GM19397 (cell line): ENCODE measurements around the gene PEX7.
"Not testable (repeated sequence)": the region's sequence is repeated elsewhere in the genome, so short reads cannot be mapped to it uniquely, and the experiment has no call there.

Experiments used
- ATAC-seq: cut with Tn5 transposase; IDR thresholded peaks from one replicate; pipeline ENCODE4 v1.9.1; 2021; ENCODE audit warnings: mild to moderate bottlenecking, moderate library complexity; ENCODE audit not compliant: unreplicated experiment

PEX7 gene

DNA sequence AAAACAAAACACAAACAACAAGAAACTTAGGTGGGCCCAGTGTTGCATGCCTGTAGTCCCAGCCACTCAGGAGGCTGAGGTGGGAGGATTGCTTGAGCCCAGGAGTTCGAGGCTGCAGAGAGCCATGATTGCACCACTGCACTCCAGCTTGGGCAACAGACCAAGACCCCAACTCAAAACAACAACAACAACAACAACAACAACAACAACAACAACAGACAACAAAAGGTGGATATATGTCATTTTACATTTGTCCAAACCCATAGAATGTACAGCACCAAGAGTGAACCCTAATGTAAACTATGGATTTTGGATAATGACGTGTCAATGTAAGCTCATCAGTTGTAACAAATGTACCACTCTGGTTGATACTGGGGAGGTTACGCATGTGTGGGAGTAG lies 127.6 kb downstream of the PEX7 start:
- not testable (repeated sequence) for ATAC-seq

DNA sequence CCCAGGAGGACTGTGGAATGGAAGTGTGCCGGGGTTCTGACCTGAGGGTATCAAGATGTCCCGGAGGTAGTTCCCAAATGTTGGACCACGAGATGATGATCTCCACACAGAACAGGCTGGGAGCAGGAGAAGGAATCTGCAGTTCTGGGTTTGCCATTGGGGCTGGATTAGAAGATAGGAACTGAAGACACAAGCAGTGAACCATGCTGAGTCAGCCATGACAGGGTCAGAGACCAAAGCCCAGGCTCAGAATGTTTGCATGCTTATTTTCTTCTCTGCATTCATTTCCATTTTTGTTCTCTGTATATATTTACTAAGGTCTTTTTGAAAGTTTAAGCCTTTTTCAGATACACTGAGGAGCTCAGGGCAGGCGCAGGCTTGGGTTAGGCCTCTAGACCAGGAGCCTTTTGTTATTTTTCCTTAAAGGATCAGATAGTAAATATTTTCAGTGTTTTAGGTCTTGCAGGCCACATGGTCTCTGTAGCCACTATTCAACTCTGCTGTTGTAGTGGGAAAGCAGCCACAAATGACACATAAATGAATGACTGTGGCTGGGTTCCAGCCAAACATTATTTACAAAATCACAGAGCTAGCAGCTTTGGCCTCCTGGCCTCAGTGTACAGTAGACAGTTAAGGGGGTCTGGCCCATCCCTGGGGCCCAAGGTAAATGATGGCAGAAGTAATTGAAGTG lies 128.2 kb downstream of the PEX7 start:
- ATAC-seq: no peak

DNA sequence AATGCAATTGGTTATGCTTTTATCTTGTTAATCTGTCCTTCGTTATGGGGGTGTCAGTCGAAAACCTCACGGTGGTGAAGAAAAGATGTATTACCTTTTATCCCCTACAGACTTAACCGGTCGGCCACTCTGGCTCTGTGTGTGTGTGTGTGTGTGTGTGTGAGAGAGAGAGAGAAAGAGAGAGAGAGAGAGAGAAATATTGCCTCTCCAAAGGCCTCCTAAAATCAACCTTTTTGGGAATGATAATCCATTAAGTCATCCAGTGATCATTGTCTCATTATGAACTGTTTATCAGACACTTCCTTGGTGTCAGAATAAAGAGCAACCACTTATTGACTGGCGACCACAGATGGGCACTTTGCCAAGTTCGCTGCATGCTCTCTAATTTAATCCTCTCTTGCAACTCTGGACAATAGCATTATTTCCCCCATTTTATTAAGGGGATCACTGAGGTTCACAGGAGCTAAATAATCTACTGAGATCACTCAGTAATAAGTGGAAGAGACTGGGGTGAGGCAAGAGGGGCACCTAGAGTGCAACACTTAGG lies 130.4 kb downstream of the PEX7 start:
- no peak for ATAC-seq

DNA sequence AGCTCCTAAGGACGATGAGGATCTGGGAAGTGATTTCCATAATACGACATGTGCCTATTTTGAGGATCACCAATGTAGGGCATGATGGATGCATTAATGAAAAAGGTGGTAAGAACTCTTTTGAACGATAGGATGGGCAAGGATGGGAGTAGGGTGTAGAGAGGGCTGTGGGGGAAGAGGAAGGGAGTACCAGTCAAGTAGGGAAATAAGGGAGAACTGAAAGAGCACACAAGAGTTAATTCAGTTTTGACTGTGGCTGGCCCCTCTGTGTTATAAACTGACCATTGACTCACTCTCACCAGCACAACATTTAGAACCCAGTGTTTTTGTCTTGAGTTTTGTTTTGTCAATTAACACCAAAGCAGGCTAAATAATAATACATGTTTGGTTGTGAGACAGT lies 132.7 kb downstream of the PEX7 start:
- no peak for ATAC-seq

DNA sequence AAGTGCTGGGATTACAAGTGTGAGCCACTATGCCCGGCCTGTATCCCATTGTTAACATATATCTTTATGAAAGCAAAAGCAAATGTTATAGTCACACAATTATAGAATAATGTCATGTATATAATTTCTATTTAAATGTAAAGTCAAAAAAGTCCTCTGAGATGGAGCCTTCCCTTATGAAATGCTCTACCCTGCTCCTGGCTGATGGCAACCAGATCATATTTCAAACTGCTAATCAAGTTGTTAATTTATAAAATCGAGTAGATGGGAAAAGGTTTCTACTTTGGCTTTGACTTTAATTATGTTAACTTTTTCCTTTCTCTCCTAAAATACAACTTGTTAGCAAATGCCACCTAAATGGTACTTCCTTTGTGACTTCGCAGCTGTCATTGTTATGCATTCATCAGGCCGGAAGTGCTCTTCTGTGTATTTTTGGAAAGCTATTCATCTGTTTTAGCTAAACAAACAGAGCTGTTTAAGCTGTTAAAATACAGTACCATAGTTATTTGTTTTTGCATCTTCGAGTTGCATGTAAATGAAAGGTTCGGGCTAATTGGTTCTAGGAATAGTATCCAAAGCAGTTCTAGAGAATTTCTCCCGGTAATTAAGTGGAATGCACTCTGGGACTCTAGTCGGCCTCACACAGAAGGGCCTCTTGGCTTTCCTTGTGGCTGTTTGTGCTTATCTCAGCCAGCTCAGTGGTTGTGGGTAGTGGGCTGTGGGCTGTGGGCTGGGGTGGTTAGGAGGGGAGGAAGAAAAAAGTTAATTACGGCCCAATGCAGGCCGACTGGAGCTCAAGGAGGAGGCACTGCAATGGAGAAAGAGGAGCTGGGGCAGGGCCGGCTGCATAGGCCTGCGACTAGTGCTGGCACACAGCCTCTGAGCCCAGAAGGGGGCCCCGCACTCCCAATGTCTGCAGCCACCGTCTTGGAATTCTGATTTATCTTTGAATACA lies 134.5 kb downstream of the PEX7 start:
- no peak for ATAC-seq

DNA sequence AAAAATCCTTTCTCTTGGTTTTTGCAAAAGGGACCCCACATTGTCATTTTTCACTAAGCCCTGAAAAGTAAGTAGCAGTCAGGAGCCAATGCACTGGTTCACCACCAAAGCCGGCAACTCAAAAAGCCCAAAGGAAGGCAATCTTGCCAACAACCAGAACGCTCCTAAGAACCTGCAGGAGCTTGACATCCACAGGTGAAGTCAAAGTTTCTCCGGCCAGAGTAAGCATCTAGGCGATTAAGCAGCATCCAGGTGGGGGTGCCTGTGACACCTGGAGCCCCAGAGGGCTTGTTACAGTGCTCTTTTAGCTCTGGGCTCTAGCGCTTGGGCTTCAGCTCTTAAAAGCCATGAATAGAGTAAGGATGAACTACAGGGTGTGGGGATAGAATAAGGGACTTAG lies 135.8 kb downstream of the PEX7 start:
- no peak for ATAC-seq

DNA sequence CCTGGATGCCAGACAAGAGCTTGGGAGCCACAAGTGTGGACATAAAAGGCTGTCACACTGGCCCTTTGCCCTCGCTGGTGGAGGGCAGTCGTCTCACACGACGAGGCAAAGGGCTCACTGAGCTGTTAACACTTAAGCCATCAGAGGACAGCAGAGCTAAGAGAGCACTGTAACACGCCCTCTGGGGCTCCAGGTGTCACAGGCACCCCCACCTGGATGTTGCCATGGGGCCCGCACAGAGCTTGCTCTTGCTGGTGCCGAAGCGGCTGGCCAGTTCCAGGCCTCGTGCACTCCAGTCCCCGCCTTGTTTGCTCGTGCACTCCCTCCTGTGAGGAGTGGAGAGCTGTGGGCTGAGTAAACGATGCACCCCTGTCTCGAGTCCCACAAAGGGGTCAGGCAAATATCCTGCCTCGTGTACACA lies 137.1 kb downstream of the PEX7 start:
- ATAC-seq: no peak

DNA sequence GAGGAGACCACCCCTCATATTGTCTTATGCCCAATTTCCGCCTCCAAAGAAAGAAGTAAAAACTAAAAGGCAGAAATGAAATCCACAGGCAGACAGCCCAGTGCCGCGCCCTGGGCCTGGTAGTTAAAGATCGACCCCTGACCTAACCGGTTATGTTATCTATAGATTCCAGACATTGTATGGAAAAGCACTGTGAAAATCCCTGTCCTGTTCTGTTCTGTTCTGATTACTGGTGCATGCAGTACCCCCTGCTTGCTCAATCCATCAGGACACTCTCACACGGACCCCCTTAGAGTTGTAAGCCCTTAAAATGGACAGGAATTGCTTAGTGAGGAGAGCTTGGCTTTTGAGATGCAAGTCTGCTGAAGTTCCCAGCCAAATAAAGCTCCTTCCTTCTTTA lies 137.5 kb downstream of the PEX7 start:
- not testable (repeated sequence) for ATAC-seq

DNA sequence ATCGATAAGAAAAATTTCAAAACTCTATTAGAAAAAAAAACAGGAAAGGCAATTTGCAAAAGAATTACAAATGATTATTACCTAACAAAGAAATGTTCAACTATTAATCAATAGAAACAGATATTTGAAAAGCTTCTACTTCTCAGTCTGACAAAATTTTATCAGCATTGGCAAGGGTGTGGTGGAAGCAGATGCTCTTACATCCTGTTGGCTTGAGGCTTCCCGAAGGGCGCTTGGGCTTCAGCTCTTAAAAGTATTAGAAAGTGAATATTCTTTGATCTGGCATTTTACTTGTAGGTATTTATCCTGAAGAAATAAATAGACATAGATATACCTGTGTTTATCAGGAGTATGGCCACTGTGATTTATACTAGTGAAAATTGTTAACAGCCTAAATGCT lies 138.4 kb downstream of the PEX7 start:
- ATAC-seq: no peak

DNA sequence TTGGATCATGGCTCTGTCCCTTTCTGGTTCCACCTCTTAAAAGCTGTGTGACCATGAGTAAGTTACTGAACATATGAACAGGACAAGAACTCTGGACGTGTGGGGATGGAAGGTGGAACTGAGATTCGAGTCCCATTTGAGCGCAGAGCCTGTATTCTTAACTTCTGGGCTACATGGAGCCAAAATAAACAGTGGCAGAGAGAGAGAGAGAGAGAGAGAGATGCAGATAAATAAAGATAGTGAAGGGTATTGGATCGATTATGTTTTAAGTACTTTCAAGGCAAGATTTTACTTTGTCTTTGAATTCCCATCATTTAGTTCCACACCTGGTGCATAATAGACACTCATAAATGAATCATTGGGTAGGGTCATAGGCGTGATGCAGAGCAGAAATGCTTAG lies 139.5 kb downstream of the PEX7 start:
- ATAC-seq: no peak

DNA sequence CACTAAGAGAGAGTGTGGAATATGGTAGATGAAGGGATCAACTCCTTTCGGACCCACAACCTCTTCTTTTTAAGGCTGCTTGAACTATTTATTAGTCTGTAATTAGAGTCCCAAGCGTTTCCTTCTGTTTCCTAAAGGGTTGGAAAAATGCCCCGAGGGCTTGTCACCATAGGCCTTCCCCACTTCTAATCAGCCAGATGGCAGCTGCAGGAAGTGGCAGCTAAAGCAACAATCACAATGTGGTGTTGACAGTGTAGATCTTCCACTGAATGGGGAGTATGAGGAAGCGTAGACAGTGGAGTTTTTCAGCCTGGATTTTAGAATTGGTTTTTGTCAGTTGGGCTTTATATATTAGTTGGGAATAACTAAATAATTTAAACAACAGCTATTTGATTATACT lies 140.3 kb downstream of the PEX7 start:
- no peak for ATAC-seq

DNA sequence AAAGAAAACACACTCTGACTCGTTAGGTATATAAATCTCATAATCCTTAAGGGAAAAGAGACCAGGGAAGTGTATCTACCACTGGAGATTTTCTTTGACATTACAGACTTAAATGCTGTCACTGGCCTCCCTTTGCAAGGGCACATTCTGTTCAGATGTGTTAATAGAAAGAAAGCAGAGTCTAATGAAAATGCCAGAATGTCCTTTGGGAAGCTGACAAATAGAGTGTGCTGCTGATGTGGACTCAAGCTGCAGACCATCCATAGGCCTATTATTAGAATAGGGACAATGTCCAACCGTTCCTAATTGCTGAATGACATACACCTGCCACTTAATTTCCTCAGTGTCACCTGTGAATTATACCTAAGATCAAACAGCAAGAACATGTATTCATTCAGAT lies 140.9 kb downstream of the PEX7 start:
- ATAC-seq: no peak
